Thyroid gland (tissue), 4 donors: Measurements from ENCODE around the gene HELT. TPM values are rescaled to one million over a fixed set of nuclear protein-coding genes. Genes with fewer than 3 reads are reported as not detected.

Experiments
- DNase-seq, 2 donors: peaks; one replicate each; pipeline ENCODE4 v3.0.0-alpha.2; 2019
- H3K27ac ChIP-seq, 3 donors: fragments of 200-600 bp; sonication (generic); 1 replicate in 2 of 3; 2 replicates in 1 of 3; pipeline ENCODE4 v1.5.1; 2016 to 2019; ENCODE audit warnings: mild to moderate bottlenecking in 1 of 3, moderate library complexity in 1 of 3
- H3K27me3 ChIP-seq: fragments of 200-600 bp; sonication (generic); one replicate; pipeline ENCODE4 v1.5.1; 2019
- H3K36me3 ChIP-seq, 2 donors: fragments of 200-600 bp; sonication (generic); one replicate each; pipeline ENCODE4 v1.5.1; 2016 to 2019
- H3K4me1 ChIP-seq, 2 donors: fragments of 200-600 bp; sonication (generic); one replicate each; pipeline ENCODE4 v1.5.1; 2017 to 2019
- H3K4me3 ChIP-seq, 3 donors: fragments of 200-600 bp; sonication (generic); replicated peaks in 1 of 3; 1 replicate in 2 of 3; 2 replicates in 1 of 3; pipeline ENCODE4 v1.5.1; 2016; ENCODE audit warnings: mild to moderate bottlenecking in 1 of 3
- H3K9me3 ChIP-seq: fragments of 200-600 bp; sonication (generic); one replicate; pipeline ENCODE4 v1.5.1; 2017
- CTCF ChIP-seq, 6 experiments: fragments of 200-600 bp in 3 of 6; fragments of 450-650 bp in 3 of 6; sonication (generic) in 3 of 6; IDR thresholded peaks; one replicate each; pipeline ENCODE4 v1.5.1; 2016 to 2019; ENCODE audit warnings: antibody characterized with exemption in 6 of 6, mild to moderate bottlenecking in 2 of 6, inconsistent platforms in 1 of 6, moderate library complexity in 1 of 6
- POLR2A ChIP-seq, 2 donors: fragments of 450-650 bp; IDR thresholded peaks; one replicate each; pipeline ENCODE4 v1.6.1; 2017; ENCODE audit warnings: antibody characterized with exemption in 2 of 2, mild to moderate bottlenecking in 2 of 2, moderate library complexity in 1 of 2
- WGBS, 2 donors: methylation state at CpG; one replicate each; pipeline ENCODE4 v1.1.5; 2017; 5-methylcytosine and 5-hydroxymethylcytosine counted together
- intact Hi-C: fragments of 100-400 bp; cut with DNase I; formaldehyde crosslinking; loops from one replicate; pipeline ENCODE4 v1.15.1; 2023
- total RNA-seq, 4 donors: library from RNA; depleted of rRNA; stranded (reverse); fragments of >200 nt; gene quantifications; one replicate each; pipeline ENCODE4 v1.2.3, GENCODE V29; 2016

Gene HELT
- total RNA-seq, 4 donors from 2014 or later, result not detected

DNA sequence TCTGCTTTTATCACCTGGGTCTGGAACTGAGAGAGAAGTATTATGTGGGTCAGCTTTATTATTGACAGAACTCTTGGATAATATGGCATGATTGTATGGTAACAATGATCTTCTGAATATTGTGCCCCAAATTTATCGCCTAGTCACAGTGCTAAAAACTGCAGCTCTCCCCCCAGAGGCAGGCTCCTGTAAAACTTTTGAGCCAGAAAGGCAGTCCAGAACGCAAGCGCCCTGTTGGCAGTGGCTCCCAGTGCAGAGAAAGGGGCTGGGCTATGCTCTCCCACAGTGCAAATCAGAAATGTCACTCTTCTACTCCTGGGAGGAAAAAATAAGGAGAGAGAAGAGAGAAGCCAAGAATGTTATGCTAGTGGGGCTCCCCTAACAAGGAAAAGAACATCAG is 50.5 kb downstream of the HELT start:
- Histone ChIP-seq H3K9me3 (no peaks in the 10 kb centered on the region), H3K4me1 (no peaks in the 10 kb centered on the region), H3K27ac (no peak overlapping the region), H3K27me3 (no peaks in the 10 kb centered on the region), H3K36me3 (no peaks in the 10 kb centered on the region), H3K4me3 (no peak overlapping the region)
- DNase-seq, result peak in 1 of 2 donors; percentile 16
- TF ChIP-seq POLR2A (IDR thresholded peaks at IDR 0.05) (no peak), CTCF (IDR thresholded peaks at IDR 0.05) (no peak)
- 44 to 61% methylated on average over 3 of the region's 3 CpGs for WGBS, 2 donors
- intact Hi-C loops, result no loop called here

Other genes starting within 250 kb of the HELT start
- gene ACSL1, start 192.5 kb upstream of the HELT start, total RNA-seq, result 100 to 1,000 TPM in 2 of 4 donors, 10 to 100 TPM in 2; 78.2 to 163 (median 112) TPM
- gene SLC25A4, start 124.8 kb downstream of the HELT start, total RNA-seq, result 10 to 100 TPM; 26.7 to 56.7 (median 41.8) TPM
- gene CFAP97, start 185.5 kb downstream of the HELT start, total RNA-seq, result 10 to 100 TPM; 44.5 to 63.3 (median 59.1) TPM
- gene SNX25, start 191.1 kb downstream of the HELT start, total RNA-seq, result 10 to 100 TPM; 36.9 to 71.3 (median 42.7) TPM